Osteoblast (primary cell): ENCODE measurements around the gene ZNF576. TPM values are rescaled to one million over a fixed set of nuclear protein-coding genes. Genes with fewer than 3 reads are reported as not detected.

Experiments
- DNase-seq: peaks from one replicate; pipeline ENCODE4 v3.0.0; 2011; ENCODE audit warnings: low spot score, mixed read lengths; ENCODE audit not compliant: insufficient read length; ENCODE audit errors: missing footprints
- H2AFZ ChIP-seq: 2 replicates; pipeline ENCODE4 v1.6.0; 2011; ENCODE audit warnings: mild to moderate bottlenecking, low read length
- H3K27ac ChIP-seq: 2 replicates; pipeline ENCODE4 v1.5.1; 2011; ENCODE audit warnings: mild to moderate bottlenecking, low read depth, low read length, moderate library complexity
- H3K27me3 ChIP-seq: 2 replicates; pipeline ENCODE4 v1.6.0; 2012; ENCODE audit warnings: mild to moderate bottlenecking, control low read depth, inconsistent platforms, low read length, moderate library complexity; ENCODE audit not compliant: insufficient read depth
- H3K36me3 ChIP-seq: 2 replicates; pipeline ENCODE4 v1.5.1; 2011; ENCODE audit warnings: mild to moderate bottlenecking, low read length, control low read depth, moderate library complexity; ENCODE audit not compliant: insufficient read depth
- H3K4me1 ChIP-seq: 2 replicates; pipeline ENCODE4 v1.5.1; 2011; ENCODE audit warnings: mild to moderate bottlenecking, low read length, control low read depth, moderate library complexity; ENCODE audit not compliant: insufficient read depth
- H3K4me2 ChIP-seq: 2 replicates; pipeline ENCODE4 v1.6.0; 2011; ENCODE audit warnings: mild to moderate bottlenecking, low read length; ENCODE audit not compliant: insufficient read depth
- H3K4me3 ChIP-seq: fragments of 200-600 bp; sonication (generic); 3 replicates; pipeline ENCODE4 v1.5.1; 2012; ENCODE audit warnings: mild to moderate bottlenecking, low read length, inconsistent platforms; ENCODE audit not compliant: insufficient read depth
- H3K79me2 ChIP-seq: 2 replicates; pipeline ENCODE4 v1.6.0; 2012; ENCODE audit warnings: mild to moderate bottlenecking, low read length, control low read depth, inconsistent platforms; ENCODE audit not compliant: insufficient read depth
- H3K9me3 ChIP-seq: 2 replicates; pipeline ENCODE4 v1.5.1; 2011; ENCODE audit warnings: low read depth, low read length, control low read depth
- H4K20me1 ChIP-seq: 2 replicates; pipeline ENCODE4 v1.6.0; 2012; ENCODE audit warnings: mild to moderate bottlenecking, low read length, control low read depth; ENCODE audit not compliant: insufficient read depth
- total RNA-seq: library from RNA; depleted of rRNA; stranded (reverse); fragments of >200 nt; gene quantifications from 2 replicates; pipeline ENCODE4 v1.2.3, GENCODE V29; 2012
- TF ChIP-seq, protein P1 (sequence below): IDR thresholded peaks from 2 replicates; pipeline ENCODE4 v1.5.1; 2011; ENCODE audit warnings: mild to moderate bottlenecking, low read depth, low read length, moderate library complexity; ENCODE audit errors: extremely low read depth

ZNF576 gene
- total RNA-seq, 1 donor = 9.4 TPM

DNA sequence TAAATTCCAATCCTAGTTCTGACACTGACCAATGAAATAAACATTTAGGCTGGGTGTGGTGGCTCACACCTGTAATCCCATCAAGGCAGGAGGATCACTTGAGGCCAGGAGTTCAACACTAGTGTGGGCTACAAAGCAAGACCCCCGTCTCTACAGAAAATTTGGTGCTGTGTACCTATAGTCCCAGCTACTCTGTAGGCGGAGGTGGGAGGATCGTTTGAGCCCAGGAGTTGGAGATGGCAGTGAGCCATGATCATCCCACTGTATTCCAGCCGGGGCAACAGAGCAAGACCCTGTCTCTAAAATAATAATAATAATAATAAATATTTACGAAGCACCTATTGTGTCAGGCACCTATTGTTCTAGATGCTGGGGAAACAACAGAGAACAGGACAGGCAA, 7.1 kb upstream of the ZNF576 start:
- Histone ChIP-seq H4K20me1 (peaks cover 26% of the 10 kb centered on the region), H3K36me3 (peaks cover 50% of the 10 kb centered on the region)

DNA sequence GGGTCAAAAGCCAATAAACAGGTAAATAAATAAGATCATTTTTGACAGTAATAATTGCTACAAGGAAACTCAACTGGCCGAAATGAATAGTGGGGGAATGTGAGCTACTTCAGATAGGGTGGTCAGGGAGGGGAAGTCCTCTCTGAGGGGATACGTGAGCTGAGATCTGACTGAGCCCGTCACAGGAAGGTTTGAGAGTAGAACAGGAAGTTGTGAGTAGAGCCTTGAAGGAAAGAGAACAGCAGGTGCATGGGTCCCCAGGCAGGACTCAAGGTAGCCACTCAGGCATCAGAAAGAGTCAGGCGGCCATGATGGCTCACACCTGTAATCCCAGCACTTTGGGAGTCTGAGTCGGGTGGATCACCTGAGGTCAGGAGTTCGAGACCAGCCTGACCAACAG, 6.7 kb upstream of the ZNF576 start:
- Histone ChIP-seq H2AFZ (no peak overlapping the region), H4K20me1 (peaks cover 29% of the 10 kb centered on the region), H3K4me2 (no peak overlapping the region), H3K9me3 (no peaks in the 10 kb centered on the region), H3K4me3 (no peak overlapping the region), H3K4me1 (peaks cover 11% of the 10 kb centered on the region), H3K79me2 (peaks cover 59% of the 10 kb centered on the region), H3K36me3 (peaks cover 53% of the 10 kb centered on the region), H3K27ac (no peak overlapping the region), H3K27me3 (no peaks in the 10 kb centered on the region)
- no peak for DNase-seq
- TF ChIP-seq, protein P1, sequence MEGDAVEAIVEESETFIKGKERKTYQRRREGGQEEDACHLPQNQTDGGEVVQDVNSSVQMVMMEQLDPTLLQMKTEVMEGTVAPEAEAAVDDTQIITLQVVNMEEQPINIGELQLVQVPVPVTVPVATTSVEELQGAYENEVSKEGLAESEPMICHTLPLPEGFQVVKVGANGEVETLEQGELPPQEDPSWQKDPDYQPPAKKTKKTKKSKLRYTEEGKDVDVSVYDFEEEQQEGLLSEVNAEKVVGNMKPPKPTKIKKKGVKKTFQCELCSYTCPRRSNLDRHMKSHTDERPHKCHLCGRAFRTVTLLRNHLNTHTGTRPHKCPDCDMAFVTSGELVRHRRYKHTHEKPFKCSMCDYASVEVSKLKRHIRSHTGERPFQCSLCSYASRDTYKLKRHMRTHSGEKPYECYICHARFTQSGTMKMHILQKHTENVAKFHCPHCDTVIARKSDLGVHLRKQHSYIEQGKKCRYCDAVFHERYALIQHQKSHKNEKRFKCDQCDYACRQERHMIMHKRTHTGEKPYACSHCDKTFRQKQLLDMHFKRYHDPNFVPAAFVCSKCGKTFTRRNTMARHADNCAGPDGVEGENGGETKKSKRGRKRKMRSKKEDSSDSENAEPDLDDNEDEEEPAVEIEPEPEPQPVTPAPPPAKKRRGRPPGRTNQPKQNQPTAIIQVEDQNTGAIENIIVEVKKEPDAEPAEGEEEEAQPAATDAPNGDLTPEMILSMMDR = no peak

More for the DNA sequence above, 7.1 kb upstream of the ZNF576 start:
- no peak for DNase-seq
- TF ChIP-seq, protein P1 = no peak
- peaks cover 7% of the 10 kb centered on the region for H3K4me1 ChIP-seq
- H3K79me2 ChIP-seq = peaks cover 55% of the 10 kb centered on the region
- no peak overlapping the region for H3K4me3 ChIP-seq
- H3K27ac ChIP-seq = no peak overlapping the region
- H3K27me3 ChIP-seq = no peaks in the 10 kb centered on the region
- no peak overlapping the region for H2AFZ ChIP-seq
- H3K9me3 ChIP-seq = no peaks in the 10 kb centered on the region
- no peak overlapping the region for H3K4me2 ChIP-seq

DNA sequence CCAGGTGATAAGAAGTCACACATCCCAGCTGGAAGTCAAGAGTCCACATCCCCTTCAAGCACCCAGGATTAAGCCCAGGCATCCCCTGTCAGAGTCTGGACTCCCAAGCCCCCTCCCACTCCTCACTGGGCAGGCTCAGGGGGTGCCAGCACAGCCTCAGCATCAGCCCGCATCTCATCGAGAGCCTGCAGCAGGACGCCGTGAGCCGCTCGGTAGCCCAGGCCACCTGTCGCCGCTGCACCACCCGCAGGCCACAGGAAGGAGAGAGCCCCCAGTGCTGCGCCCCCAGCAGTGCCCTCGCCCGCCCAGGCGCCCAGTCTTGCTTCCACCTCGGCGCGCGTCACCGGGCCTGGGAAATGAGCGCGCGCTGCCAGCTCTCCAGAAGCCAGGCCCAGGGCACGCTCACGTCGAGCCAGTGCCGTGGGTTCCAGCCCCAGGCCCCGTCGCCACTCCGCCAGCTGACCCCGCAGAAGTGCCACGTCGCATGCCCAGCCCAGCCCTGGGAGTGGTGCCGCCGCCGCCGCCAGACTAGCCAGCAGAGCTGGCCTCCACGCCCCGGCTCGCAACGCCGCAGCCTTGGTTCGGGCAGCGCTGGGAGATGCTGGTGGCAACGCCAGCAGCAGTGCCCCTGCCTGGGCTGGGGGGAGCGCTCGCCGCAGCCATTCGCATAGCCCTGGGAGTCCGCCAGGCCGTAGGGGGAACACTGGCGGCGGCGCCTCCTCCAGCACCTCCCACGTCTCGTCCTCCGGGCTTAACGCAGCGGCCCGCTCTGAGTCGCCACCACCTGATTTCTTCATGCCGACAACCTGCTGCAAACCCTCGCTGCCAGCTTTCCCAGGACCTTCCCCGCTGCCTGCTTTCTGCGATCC, 4.3 kb upstream of the ZNF576 start:
- DNase-seq = peak; percentile 36
- H3K36me3 ChIP-seq = peaks cover 47% of the 10 kb centered on the region
- no peaks in the 10 kb centered on the region for H3K27me3 ChIP-seq
- peaks cover 66% of the 10 kb centered on the region for H3K79me2 ChIP-seq
- H4K20me1 ChIP-seq = peaks cover 28% of the 10 kb centered on the region
- peaks cover 16% of the 10 kb centered on the region for H3K4me1 ChIP-seq
- no peak overlapping the region for H3K27ac ChIP-seq
- TF ChIP-seq, protein P1 = no peak
- no peak overlapping the region for H3K4me2 ChIP-seq
- H3K9me3 ChIP-seq = no peaks in the 10 kb centered on the region
- H2AFZ ChIP-seq = no peak overlapping the region
- H3K4me3 ChIP-seq = no peak overlapping the region

DNA sequence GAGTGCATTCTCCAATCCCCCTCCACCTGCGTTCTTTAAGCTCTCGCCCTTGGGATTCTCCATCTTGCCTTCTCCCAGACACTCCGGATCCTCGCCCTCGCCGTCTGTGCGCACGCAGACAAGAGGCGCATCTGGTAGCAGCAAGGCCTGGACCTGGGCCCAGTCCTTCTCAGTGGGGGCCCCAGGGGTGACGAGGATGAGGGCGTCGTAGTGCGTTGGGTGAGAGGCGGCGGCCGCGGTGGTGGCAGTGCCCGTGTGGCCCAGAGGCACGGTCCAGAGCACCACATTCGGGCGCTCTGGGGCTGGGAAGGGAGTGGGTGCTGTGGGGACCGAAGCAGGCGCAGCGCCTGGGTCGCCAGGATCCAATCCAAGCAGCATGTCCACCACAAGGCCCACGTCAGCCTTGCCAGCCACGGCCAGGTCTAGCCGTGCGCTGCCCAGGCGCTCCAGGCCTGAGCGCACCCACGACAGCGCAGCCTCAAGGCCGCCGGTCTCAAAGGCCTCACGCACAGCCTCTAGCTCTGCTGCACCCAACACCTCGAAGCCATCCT, 3.5 kb upstream of the ZNF576 start:
- no peak overlapping the region for H3K27ac ChIP-seq
- H3K27me3 ChIP-seq = no peaks in the 10 kb centered on the region
- DNase-seq = peak; percentile 4
- no peak overlapping the region for H3K4me2 ChIP-seq
- H3K4me1 ChIP-seq = peaks cover 24% of the 10 kb centered on the region
- H3K9me3 ChIP-seq = no peaks in the 10 kb centered on the region
- TF ChIP-seq, protein P1 = no peak
- peaks cover 28% of the 10 kb centered on the region for H4K20me1 ChIP-seq
- H3K36me3 ChIP-seq = peaks cover 47% of the 10 kb centered on the region
- no peak overlapping the region for H3K4me3 ChIP-seq
- no peak overlapping the region for H2AFZ ChIP-seq
- H3K79me2 ChIP-seq = peaks cover 73% of the 10 kb centered on the region
